Measurements from ENCODE around the gene LUC7L3. TPM values are rescaled to one million over a fixed set of nuclear protein-coding genes. Genes with fewer than 3 reads are reported as not detected.

Gene LUC7L3
- total and polyA plus RNA-seq, 10 of the 15 experiments (the other 5 are each of a cell fraction or from before 2014, with no cell fraction given): 51.3 to 176 (median 149) TPM

DNA sequence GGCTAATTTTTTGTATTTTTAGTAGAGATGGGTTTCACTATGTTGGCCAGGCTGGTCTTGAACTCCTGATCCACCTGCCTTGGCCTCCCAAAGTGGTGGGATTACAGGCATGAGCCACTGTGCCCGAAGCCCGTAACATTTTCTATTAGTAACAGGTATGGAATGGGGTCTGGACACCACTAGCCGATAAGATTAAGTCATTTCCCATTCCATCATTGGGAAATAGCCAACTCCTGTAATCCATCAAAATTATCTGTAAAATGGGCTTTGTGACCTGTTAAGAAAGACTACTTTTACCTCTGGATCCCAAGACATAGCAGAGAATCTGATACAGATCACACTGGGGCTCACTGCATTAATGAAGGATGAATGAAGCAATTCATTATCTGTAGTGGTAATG lies 3.9 kb upstream of the LUC7L3 start:
- H3K27me3 ChIP-seq (replicated peaks in 1 of 2; ENCODE audit: control insufficient read depth in 2 of 2, insufficient read depth in 2 of 2, low read length in 1 of 2): no peaks in the 10 kb centered on the region
- TF ChIP-seq, protein P1, sequence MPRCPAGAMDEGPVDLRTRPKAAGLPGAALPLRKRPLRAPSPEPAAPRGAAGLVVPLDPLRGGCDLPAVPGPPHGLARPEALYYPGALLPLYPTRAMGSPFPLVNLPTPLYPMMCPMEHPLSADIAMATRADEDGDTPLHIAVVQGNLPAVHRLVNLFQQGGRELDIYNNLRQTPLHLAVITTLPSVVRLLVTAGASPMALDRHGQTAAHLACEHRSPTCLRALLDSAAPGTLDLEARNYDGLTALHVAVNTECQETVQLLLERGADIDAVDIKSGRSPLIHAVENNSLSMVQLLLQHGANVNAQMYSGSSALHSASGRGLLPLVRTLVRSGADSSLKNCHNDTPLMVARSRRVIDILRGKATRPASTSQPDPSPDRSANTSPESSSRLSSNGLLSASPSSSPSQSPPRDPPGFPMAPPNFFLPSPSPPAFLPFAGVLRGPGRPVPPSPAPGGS (IDR thresholded peaks at IDR 0.05; ENCODE audit: borderline replicate concordance, insufficient read depth, low read depth, low read length, poor library complexity, severe bottlenecking): no peak
- no peak for TF ChIP-seq GATAD2B (conservative IDR thresholded peaks at IDR 0.05; ENCODE audit: low read depth)
- TF ChIP-seq, protein P2, sequence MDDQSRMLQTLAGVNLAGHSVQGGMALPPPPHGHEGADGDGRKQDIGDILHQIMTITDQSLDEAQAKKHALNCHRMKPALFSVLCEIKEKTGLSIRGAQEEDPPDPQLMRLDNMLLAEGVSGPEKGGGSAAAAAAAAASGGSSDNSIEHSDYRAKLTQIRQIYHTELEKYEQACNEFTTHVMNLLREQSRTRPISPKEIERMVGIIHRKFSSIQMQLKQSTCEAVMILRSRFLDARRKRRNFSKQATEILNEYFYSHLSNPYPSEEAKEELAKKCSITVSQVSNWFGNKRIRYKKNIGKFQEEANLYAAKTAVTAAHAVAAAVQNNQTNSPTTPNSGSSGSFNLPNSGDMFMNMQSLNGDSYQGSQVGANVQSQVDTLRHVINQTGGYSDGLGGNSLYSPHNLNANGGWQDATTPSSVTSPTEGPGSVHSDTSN (IDR thresholded peaks at IDR 0.05; ENCODE audit: insufficient replicate concordance, low read depth, low read length): no peak
- TF ChIP-seq, protein P3, sequence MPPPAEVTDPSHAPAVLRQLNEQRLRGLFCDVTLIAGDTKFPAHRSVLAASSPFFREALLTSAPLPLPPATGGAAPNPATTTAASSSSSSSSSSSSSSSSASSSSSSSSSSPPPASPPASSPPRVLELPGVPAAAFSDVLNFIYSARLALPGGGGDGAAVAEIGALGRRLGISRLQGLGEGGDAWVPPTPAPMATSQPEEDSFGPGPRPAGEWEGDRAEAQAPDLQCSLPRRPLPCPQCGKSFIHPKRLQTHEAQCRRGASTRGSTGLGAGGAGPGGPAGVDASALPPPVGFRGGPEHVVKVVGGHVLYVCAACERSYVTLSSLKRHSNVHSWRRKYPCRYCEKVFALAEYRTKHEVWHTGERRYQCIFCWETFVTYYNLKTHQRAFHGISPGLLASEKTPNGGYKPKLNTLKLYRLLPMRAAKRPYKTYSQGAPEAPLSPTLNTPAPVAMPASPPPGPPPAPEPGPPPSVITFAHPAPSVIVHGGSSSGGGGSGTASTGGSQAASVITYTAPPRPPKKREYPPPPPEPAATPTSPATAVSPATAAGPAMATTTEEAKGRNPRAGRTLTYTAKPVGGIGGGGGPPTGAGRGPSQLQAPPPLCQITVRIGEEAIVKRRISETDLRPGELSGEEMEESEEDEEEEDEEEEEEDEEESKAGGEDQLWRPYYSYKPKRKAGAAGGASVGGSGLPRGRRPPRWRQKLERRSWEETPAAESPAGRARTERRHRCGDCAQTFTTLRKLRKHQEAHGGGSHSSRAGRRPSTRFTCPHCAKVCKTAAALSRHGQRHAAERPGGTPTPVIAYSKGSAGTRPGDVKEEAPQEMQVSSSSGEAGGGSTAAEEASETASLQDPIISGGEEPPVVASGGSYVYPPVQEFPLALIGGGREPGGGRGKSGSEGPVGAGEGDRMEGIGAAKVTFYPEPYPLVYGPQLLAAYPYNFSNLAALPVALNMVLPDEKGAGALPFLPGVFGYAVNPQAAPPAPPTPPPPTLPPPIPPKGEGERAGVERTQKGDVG (CRISPR knock-in tag; IDR thresholded peaks at IDR 0.05): no peak
- no peak for TF ChIP-seq ZNF622 (IDR thresholded peaks at IDR 0.05)
- TF ChIP-seq, protein P4, sequence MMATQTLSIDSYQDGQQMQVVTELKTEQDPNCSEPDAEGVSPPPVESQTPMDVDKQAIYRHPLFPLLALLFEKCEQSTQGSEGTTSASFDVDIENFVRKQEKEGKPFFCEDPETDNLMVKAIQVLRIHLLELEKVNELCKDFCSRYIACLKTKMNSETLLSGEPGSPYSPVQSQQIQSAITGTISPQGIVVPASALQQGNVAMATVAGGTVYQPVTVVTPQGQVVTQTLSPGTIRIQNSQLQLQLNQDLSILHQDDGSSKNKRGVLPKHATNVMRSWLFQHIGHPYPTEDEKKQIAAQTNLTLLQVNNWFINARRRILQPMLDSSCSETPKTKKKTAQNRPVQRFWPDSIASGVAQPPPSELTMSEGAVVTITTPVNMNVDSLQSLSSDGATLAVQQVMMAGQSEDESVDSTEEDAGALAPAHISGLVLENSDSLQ (IDR thresholded peaks at IDR 0.05): no peak
- TF ChIP-seq SMAD1 (IDR thresholded peaks at IDR 0.05; ENCODE audit: low read depth, partially characterized antibody): no peak
- TF ChIP-seq ZZZ3 (IDR thresholded peaks at IDR 0.05; ENCODE audit: control insufficient read depth, insufficient read length, low read depth): no peak
- TF ChIP-seq TCF7 (IDR thresholded peaks at IDR 0.05; ENCODE audit: borderline replicate concordance): no peak
- no peak for TF ChIP-seq PML (IDR thresholded peaks at IDR 0.05; ENCODE audit: low read length)
- no peak for TF ChIP-seq NBN (IDR thresholded peaks at IDR 0.05)
- TF ChIP-seq JUND (IDR thresholded peaks at IDR 0.05; ENCODE audit: low read depth, low read length): no peak
- no peak for TF ChIP-seq SMARCA5 (IDR thresholded peaks at IDR 0.05)
- no peak for TF ChIP-seq MYB (IDR thresholded peaks at IDR 0.05; ENCODE audit: borderline replicate concordance, low read depth, low read length)
- no peak for TF ChIP-seq STAT1 (conservative IDR thresholded peaks at IDR 0.05)
- no peak for TF ChIP-seq FOS (IDR thresholded peaks at IDR 0.05; ENCODE audit: borderline replicate concordance, extremely low read depth, insufficient read length)
- ATAC-seq: no peak

More for the DNA sequence above, 3.9 kb upstream of the LUC7L3 start:
- Histone ChIP-seq H3K4me2 (ENCODE audit: control insufficient read depth, insufficient read depth) (no peak overlapping the region), H2AFZ (ENCODE audit: control insufficient read depth, low read depth, low read length) (no peak overlapping the region), H3K4me1 (ENCODE audit: control insufficient read depth, insufficient read depth, low read length) (no peaks in the 10 kb centered on the region), H3K79me2 (ENCODE audit: control insufficient read depth, insufficient read depth, low read length) (peaks cover 15% of the 10 kb centered on the region), H4K20me1 (ENCODE audit: control insufficient read depth, insufficient read depth) (no peaks in the 10 kb centered on the region), H3K36me3 (ENCODE audit: control insufficient read depth in 2 of 2, insufficient read depth in 2 of 2, low read length in 1 of 2) (no peaks in the 10 kb centered on the region), H3K9ac (ENCODE audit: control insufficient read depth, insufficient read depth, low read length) (no peak overlapping the region), H3K27ac (ENCODE audit: control insufficient read depth, insufficient read depth) (no peak overlapping the region), H3K9me3 (replicated peaks; ENCODE audit: control insufficient read depth, insufficient read depth, low read length) (no peaks in the 10 kb centered on the region), H3K4me3 (no peak overlapping the region)
- intact Hi-C loops (cut with micrococcal nuclease; ENCODE audit: unreplicated experiment) (no loop called here), in situ Hi-C loops (cut with MboI) (no loop called here)
- WGBS (ENCODE audit: insufficient coverage, insufficient replicate concordance, low lambda C conversion rate, missing lambda C conversion rate): 58% methylated on average over 3 of the region's 3 CpGs
- FAIRE-seq (no peak), DNase-seq (ENCODE audit: low read depth, low spot score) (no peak)
- ChIA-PET CTCF (no interaction called here), RAD21 (ENCODE audit: unreplicated experiment) (no interaction called here), POLR2A (no interaction called here), SMC1A (ENCODE audit: uncharacterized antibody, unreplicated experiment) (no interaction called here)
- no TSS peak for BruUV-seq (replicated peaks)

Data from GM12878 (cell line).